GM19438 (cell line): ENCODE data around the gene MNAT1.

Experiments
- ATAC-seq: cut with Tn5 transposase; IDR thresholded peaks from one replicate; pipeline ENCODE4 v1.9.1; 2021; ENCODE audit warnings: low read depth; ENCODE audit not compliant: unreplicated experiment

MNAT1 gene

GRCh38 chr14:60956632-60957031 is 222.1 kb downstream of the MNAT1 start:
- ATAC-seq: no peak

DNA sequence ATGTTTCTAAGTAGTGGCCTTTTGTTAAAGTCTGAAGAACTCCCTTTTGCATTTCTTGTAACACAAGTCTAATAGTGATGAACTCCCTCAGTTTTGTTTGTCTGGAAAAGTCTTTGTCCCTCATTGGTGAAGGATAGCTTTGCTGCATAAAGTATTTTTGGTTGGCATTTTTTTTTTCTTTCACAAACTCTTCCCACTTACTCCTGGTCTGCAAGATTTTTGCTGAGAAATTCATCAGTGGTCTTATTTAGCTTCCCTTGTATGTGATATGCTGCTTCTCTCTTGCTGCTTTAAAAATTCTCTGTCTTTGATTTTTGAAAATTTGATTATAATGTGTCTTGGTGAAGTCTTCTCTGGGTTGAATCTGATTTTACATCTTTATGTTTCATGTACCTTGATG is 223.6 kb downstream of the MNAT1 start:
- ATAC-seq: no peak

DNA sequence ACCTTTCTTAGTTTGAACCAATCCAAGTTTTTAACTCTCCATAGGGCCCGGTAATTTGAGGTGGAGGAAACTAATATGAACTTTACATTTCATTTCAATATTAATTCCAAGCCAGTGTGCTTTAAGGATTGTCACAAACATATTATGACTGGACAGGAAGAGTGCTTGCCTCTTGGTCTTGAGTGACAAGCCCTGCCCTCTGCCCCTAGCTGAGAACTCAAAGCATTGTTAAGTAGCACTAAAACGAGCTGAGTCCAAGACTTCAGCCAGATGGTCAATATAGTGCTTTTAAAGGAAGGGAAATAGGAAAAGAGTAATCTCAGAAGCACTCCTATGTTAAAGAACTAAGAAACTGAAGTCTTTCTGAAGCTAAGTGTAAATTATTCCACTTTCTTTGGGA is 229.2 kb downstream of the MNAT1 start:
- ATAC-seq: no peak

- no peak for ATAC-seq
Measured at GRCh38 chr14:60964904-60965303, 230.3 kb downstream of the MNAT1 start.

DNA sequence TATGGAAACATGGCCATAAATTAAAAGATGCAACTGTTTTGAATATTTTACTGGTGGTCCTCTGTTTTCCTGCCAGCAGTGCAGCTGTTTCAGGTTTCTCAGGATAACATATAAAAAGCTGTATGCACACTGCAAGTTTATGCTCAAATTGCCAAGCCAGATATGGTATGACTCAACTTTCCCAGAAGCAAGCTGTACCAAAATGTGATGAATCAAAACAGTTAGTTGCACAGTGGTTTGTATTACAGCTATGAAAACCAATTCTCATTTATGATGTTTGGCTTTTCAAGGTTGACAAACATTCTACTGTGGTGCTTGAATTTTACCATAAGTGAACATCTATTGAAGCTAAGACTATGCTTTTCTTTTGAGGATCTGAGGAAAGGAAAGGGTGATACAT is 230.8 kb downstream of the MNAT1 start:
- ATAC-seq: no peak

DNA sequence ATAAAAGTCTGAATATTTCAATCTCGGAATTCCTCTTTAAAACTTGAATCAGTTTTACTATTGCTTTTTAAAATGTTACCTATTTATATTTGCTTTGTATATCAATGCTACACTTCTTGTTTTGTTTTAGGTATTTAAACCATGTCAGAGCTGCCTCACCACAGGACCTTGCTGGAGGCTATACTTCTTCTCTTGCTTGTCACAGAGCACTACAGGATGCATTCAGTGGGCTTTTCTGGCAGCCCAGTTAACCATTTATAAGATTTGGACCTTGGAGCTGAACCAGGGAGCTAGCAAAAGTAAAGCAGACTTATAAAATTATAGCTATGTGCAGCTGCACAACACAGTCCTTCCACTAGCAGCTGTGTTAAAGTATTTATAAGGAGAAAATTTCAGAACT is 233.5 kb downstream of the MNAT1 start:
- no peak for ATAC-seq

DNA sequence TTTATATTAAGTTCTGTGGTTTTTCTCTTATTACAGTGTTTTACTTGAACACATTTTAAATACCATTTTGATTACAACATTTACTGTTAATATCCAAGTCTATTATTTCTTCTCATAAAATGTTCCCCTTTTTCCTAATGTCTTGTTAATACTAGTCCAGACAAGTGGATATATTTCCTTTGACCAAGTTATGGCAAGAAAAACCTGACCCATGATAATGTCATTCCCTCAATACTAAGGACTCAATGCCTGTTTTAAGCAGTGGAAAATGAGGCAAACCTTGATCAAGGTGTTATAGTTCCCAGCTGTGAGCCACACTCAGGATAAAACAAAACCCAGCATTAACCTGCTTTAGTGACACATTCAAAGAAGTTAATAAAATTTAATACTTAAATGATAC is 234.1 kb downstream of the MNAT1 start:
- no peak for ATAC-seq

DNA sequence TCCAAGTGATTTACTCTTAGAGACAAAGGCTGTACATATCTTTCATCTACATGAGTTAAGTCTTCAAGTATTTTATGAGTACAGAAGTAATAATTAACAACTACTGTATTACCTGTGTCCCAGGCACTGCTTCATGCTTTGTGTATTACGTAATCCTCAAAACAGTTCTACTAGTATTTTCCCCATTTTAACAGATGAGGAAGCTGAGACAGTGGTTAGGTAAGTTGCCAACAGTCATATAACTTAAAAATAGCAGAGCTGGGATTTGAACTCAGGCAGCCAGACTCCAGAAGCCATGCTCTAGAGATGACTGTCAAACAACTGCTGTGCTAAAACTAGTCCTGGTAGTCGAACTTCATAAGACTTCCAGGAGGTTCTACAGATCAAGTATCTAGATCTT is 235.6 kb downstream of the MNAT1 start:
- no peak for ATAC-seq

- no peak for ATAC-seq
Measured at GRCh38 chr14:60971271-60971670, 236.7 kb downstream of the MNAT1 start.

DNA sequence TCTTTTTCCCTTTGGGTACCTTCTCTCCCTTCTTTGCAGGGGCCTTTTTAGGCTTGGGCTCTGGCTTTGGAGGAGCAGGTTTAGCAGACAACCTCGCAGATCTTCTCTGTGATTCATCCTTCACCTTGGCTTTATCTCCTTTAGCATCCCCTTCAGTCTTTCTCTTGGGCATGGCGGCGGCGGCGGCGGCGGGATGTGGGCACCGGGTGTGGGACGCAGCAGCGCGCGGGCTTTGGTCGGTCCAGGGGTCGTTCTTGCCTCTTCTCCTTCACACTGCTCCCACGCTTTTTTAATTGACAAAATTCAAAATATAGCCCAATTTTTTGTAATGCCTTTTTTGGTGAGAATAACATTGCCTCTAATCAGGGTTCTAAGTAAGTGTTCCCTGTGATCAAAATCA is 237.7 kb downstream of the MNAT1 start:
- ATAC-seq: no peak

- ATAC-seq: no peak
Measured at GRCh38 chr14:60973070-60973469, 238.5 kb downstream of the MNAT1 start.

DNA sequence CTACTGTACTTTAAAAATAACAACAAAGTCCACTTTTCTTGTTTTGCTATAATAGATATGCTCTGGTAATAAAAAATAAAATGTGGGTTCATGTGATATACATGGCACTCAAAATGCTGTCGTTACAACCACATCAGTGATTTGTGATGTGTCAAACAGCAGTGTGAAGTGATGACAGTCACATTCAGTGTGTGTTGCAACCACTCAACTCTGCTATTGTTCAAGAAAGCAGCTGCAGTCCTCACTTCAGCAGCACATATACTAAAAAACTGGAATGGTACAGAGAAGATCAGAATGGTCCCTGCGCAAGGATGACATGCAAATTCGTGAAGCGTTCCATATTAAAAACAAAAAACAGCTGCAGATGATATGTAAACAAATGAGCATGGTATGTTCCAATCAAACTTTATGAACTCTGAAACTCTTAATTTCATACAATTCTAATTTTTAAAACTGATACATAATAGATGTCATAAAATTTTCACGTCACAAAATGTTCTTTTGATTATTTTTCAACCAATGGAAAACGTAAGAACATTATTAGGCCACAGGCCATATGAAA is 239.6 kb downstream of the MNAT1 start:
- ATAC-seq: no peak

GRCh38 chr14:60975551-60975950 is 241.0 kb downstream of the MNAT1 start:
- no peak for ATAC-seq

- no peak for ATAC-seq
Measured at GRCh38 chr14:60977847-60978246, 243.3 kb downstream of the MNAT1 start.

- ATAC-seq: peak; percentile 91
Measured at GRCh38 chr14:60980811-60981632, 246.5 kb downstream of the MNAT1 start, which contains the start of the genes SLC38A6 and TRMT5. TSS of gene SLC38A6 (plus strand) at chr14:60981245. CDS start at chr14:60981278, 33 bp downstream. TSS of gene TRMT5 (minus strand) at chr14:60981079. CDS start at chr14:60980973, 106 bp downstream.

DNA sequence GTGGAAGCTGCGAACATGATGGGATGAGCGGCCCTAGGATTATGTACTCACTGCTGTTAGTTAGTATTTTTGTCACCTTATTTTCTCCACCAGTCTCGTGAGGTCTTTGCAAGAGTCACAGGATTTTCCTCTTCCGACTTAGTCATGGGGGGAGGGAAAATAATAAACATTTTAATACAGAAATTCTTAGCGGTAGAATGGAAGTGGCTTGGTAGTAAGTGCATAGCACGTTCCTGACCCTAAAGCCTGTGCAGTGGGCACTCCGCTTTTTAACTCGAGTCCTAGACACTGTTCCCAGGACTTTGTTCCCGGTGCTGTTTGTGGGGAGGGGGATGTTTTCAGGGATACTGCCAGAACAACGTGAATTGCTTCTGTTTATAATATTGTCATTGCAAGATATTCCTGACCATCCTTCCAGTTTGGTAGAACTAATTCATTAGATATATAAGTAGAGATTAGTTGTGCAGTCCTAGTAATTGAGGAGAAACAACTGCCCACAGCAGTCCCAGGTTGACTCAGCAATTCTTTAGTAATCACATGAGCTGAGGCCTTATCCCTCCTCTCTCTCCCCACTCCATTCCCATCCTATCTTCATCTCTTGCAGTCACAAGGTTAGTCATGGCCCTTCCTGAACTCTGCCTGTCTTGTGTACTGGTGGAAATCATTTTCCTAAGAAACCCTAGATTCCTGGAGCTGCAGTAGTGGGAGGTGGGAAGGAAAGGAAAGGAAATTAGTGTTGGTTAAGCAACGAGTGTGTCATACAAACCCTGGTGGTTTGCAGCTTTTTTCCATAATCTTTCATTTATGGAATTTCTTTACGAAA is 247.3 kb downstream of the MNAT1 start:
- no peak for ATAC-seq

DNA sequence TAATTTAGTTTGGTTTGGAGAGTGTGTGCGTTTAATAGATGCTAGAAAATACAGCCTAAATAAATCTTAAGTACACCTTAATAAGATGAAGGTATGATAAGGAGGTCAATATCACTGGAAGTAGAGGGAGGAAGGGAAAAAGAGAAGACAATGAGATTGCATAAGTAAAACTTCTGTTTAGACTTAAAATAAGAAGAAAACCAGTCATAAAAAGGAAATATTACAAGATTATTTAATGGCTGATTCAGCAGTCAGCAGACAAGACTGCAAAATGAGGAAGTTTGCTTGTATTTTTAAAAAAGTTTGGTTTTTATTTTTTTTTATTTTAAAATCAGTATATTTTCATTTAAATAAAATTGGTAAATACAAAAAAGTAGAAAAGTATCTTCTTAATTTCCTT is 249.6 kb downstream of the MNAT1 start:
- no peak for ATAC-seq

- ATAC-seq: no peak
Measured at GRCh38 chr14:60986500-60986899, 251.9 kb downstream of the MNAT1 start.

GRCh38 chr14:60989599-60989998 is 255.0 kb downstream of the MNAT1 start:
- ATAC-seq: no peak

GRCh38 chr14:60998617-60999016 is 264.1 kb downstream of the MNAT1 start:
- no peak for ATAC-seq

DNA sequence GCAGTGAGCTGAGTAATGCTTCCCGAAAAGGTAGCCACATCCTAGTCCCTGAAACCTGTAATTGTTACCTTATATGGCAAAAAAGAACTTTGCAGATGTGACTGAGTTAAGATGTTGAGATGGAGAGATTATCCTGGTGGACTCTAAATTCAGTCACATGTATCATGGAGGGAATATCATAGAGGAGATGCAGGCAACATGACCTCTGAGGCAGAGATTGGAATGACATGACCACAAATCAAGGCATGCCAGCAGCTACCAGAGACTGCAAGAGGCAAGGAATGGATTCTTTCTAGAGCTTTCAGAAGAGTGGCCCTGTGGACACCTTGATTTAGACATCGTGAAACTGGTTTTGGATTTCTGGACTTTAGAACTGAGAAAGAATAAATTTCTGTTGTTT is 265.0 kb downstream of the MNAT1 start:
- ATAC-seq: no peak
